ENCODE data around the gene RFWD3. TPM values are rescaled to one million over a fixed set of nuclear protein-coding genes. Genes with fewer than 3 reads are reported as not detected.
A peak's percentile ranks its signal among the peaks of the same experiment; 100 is the strongest.

The RFWD3 gene
- total RNA-seq, 4 donors from 2014 or later: 22.6 to 31.1 (median 29.8) TPM

GRCh38 chr16:74698222-74698621, 31.5 kb upstream of the RFWD3 start:
- TF ChIP-seq CTCF (IDR thresholded peaks at IDR 0.05): no peak
- TF ChIP-seq POLR2A (IDR thresholded peaks at IDR 0.05): no peak
- TF ChIP-seq EP300 (IDR thresholded peaks at IDR 0.05): no peak
- TF ChIP-seq POLR2AphosphoS5 (IDR thresholded peaks at IDR 0.05): no peak
- DNase-seq (ENCODE audit: low spot score in 2 of 2): no peak
- 47% methylated on average over 4 of the region's 4 CpGs for WGBS
- H3K4me3 ChIP-seq: peak overlapping the region; percentile 91
- H3K9me3 ChIP-seq: no peaks in the 10 kb centered on the region
- peaks cover 28% of the 10 kb centered on the region for H3K4me1 ChIP-seq
- no peak overlapping the region for H3K27ac ChIP-seq
- H3K27me3 ChIP-seq: no peaks in the 10 kb centered on the region
- H3K36me3 ChIP-seq: peaks cover 12% of the 10 kb centered on the region

GRCh38 chr16:74695450-74696422, 29.1 kb upstream of the RFWD3 start:
- Histone ChIP-seq H3K4me1 (peaks cover 27% of the 10 kb centered on the region), H3K9me3 (no peaks in the 10 kb centered on the region), H3K27ac (no peak overlapping the region), H3K4me3 (peak overlapping the region; percentile 48), H3K27me3 (no peaks in the 10 kb centered on the region), H3K36me3 (peaks cover 26% of the 10 kb centered on the region)
- TF ChIP-seq EP300 (IDR thresholded peaks at IDR 0.05) (no peak), POLR2AphosphoS5 (IDR thresholded peaks at IDR 0.05) (no peak), CTCF (IDR thresholded peaks at IDR 0.05) (no peak), POLR2A (IDR thresholded peaks at IDR 0.05) (no peak)
- 51% methylated on average over 19 of the region's 19 CpGs for WGBS
- DNase-seq (ENCODE audit: low spot score in 2 of 2): peak; percentile 84 to 87

GRCh38 chr16:74691093-74691855, 24.6 kb upstream of the RFWD3 start:
- Histone ChIP-seq H3K9me3 (no peaks in the 10 kb centered on the region), H3K4me3 (no peak overlapping the region), H3K4me1 (no peaks in the 10 kb centered on the region), H3K27ac (no peak overlapping the region), H3K27me3 (no peaks in the 10 kb centered on the region), H3K36me3 (peaks cover 41% of the 10 kb centered on the region)
- WGBS: 80% methylated on average over 10 of the region's 10 CpGs
- no peak for TF ChIP-seq EP300 (IDR thresholded peaks at IDR 0.05)
- no peak for TF ChIP-seq POLR2A (IDR thresholded peaks at IDR 0.05)
- TF ChIP-seq CTCF (IDR thresholded peaks at IDR 0.05): no peak
- TF ChIP-seq POLR2AphosphoS5 (IDR thresholded peaks at IDR 0.05): no peak
- no peak for DNase-seq (ENCODE audit: low spot score in 2 of 2)

GRCh38 chr16:74682556-74682955, 15.9 kb upstream of the RFWD3 start:
- TF ChIP-seq POLR2AphosphoS5 (IDR thresholded peaks at IDR 0.05) (no peak), EP300 (IDR thresholded peaks at IDR 0.05) (no peak), CTCF (IDR thresholded peaks at IDR 0.05) (no peak), POLR2A (IDR thresholded peaks at IDR 0.05) (no peak)
- no peak overlapping the region for H3K27ac ChIP-seq
- no peak overlapping the region for H3K4me3 ChIP-seq
- H3K4me1 ChIP-seq: no peaks in the 10 kb centered on the region
- H3K9me3 ChIP-seq: no peaks in the 10 kb centered on the region
- no peaks in the 10 kb centered on the region for H3K27me3 ChIP-seq
- H3K36me3 ChIP-seq: peaks cover 53% of the 10 kb centered on the region
- DNase-seq (ENCODE audit: low spot score in 2 of 2): no peak
- WGBS: 85% methylated on average over 11 of the region's 11 CpGs

- 83% methylated on average over 6 of the region's 6 CpGs for WGBS
- no peak for TF ChIP-seq POLR2AphosphoS5 (IDR thresholded peaks at IDR 0.05)
- TF ChIP-seq POLR2A (IDR thresholded peaks at IDR 0.05): no peak
- TF ChIP-seq EP300 (IDR thresholded peaks at IDR 0.05): no peak
- no peak for TF ChIP-seq CTCF (IDR thresholded peaks at IDR 0.05)
- Histone ChIP-seq H3K4me1 (no peaks in the 10 kb centered on the region), H3K9me3 (no peaks in the 10 kb centered on the region), H3K27ac (no peak overlapping the region), H3K4me3 (no peak overlapping the region), H3K27me3 (no peaks in the 10 kb centered on the region), H3K36me3 (peaks cover 59% of the 10 kb centered on the region)
- no peak for DNase-seq (ENCODE audit: low spot score in 2 of 2)
Measured at GRCh38 chr16:74680681-74681080, 14.0 kb upstream of the RFWD3 start.
